Fibroblast of the aortic adventitia (primary cell): Measurements from ENCODE around the gene PIM3. TPM values are rescaled to one million over a fixed set of nuclear protein-coding genes. Genes with fewer than 3 reads are reported as not detected.

ENCODE experiments used
- DNase-seq: peaks from one replicate; pipeline ENCODE4 v3.0.0-alpha.2; 2010; ENCODE audit warnings: low read depth
- H3K4me3 ChIP-seq: 2 replicates; pipeline ENCODE4 v1.5.1; 2011; ENCODE audit warnings: low read depth, mild to moderate bottlenecking, control low read depth, low read length, moderate library complexity
- CTCF ChIP-seq: IDR thresholded peaks from 2 replicates; pipeline ENCODE4 v1.5.1; 2011; ENCODE audit warnings: mild to moderate bottlenecking, low read length, control low read depth, inconsistent platforms; ENCODE audit not compliant: insufficient read depth
- total RNA-seq: library from RNA; depleted of rRNA; stranded (reverse); fragments of >200 nt; gene quantifications from 2 replicates; pipeline ENCODE4 v1.2.3, GENCODE V29; 2012; ENCODE audit warnings: low replicate concordance

Gene PIM3
- total RNA-seq, 1 donor, result 15.2 TPM

DNA sequence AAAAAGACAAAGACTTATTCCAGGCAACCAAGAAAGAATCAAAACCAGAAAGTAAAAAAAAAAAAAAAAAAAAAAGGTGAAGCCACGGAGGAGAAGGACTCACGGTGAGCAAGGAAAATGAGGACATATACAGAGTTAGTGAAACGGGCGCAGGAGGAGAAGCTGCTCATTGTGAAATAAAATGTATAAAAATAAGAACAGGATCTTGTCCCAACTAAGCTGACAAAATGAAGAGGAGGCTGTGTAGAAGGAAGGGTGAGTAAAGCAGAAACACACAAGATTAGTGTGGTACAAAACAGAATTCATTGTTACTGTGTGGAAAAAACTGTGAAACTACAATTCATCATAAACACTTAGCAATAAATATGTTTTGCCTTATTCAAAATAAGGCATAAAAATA is 44.3 kb downstream of the PIM3 start:
- H3K4me3 ChIP-seq, result no peak overlapping the region
- no peak for TF ChIP-seq CTCF
- no peak for DNase-seq

GRCh38 chr22:50007057-50007511 is 46.5 kb downstream of the PIM3 start:
- H3K4me3 ChIP-seq, result no peak overlapping the region
- no peak for DNase-seq
- no peak for TF ChIP-seq CTCF

DNA sequence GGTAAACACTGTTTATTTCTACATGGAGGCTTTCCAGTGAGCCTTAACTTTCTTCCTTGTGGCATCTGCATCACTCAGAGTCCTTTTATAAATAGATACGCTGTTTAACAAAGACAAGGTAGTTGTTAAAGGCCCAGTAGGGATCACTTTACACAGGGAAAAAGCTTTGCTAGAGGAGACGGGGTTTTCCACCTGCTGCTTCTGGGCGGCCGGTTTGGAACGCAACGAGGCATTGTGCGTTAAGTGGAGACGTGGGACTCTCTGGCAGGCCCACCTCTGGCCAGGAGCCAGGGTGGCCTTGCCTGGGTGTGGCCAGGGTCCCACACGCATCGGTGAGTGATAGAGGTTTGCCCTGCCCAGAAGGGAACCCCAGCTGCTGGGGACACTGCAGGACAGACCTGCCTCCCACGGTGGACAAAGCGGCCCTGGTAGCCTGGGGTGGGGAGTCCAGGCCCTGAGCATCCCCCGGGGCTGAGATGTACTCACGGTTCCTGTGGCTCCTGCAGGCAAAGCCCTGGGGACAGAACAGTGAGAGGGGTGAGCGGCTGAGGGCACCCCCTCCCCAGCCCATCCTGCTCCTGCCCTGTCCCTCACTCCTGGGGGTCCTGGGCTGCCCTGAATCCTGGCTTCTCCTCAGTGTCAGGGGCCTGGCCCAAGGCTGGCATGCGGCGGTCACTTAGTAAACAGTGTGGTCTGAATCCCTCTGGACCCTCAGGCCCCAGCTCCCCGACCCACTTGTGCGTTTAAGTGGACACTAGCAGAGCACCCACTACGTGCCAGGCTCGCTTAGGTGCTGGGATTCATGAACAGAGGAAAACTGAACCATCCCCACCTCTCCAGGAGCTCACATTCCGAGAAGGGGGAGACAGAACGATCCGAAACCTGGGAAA is 47.8 kb downstream of the PIM3 start:
- TF ChIP-seq CTCF, result no peak
- no peak overlapping the region for H3K4me3 ChIP-seq
- DNase-seq, result no peak

DNA sequence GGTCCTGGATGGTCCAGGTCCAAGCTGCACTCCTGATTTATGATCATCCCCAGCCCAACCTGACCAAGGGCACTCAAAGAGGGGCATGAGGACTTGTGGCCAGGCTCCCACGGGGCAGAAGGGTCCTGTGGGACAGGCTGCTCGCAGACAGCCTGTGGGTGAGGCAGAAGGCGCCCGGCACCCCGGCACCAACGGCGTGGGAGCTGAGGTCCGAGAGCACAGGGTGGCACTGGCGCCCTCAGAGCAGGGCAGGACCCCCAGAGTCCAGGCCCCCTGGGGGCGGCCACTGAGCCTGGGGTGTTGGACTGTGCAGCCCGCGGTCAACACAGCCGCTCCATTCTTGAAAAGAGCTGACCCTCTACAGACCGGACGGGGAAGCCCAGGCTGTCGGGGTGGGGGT is 48.7 kb downstream of the PIM3 start:
- DNase-seq, result no peak
- TF ChIP-seq CTCF, result no peak

GRCh38 chr22:50009765-50010675 is 49.4 kb downstream of the PIM3 start:
- DNase-seq, result no peak
- TF ChIP-seq CTCF, result no peak
- H3K4me3 ChIP-seq, result no peak overlapping the region

More for the DNA sequence above, 48.7 kb downstream of the PIM3 start:
- no peak overlapping the region for H3K4me3 ChIP-seq

DNA sequence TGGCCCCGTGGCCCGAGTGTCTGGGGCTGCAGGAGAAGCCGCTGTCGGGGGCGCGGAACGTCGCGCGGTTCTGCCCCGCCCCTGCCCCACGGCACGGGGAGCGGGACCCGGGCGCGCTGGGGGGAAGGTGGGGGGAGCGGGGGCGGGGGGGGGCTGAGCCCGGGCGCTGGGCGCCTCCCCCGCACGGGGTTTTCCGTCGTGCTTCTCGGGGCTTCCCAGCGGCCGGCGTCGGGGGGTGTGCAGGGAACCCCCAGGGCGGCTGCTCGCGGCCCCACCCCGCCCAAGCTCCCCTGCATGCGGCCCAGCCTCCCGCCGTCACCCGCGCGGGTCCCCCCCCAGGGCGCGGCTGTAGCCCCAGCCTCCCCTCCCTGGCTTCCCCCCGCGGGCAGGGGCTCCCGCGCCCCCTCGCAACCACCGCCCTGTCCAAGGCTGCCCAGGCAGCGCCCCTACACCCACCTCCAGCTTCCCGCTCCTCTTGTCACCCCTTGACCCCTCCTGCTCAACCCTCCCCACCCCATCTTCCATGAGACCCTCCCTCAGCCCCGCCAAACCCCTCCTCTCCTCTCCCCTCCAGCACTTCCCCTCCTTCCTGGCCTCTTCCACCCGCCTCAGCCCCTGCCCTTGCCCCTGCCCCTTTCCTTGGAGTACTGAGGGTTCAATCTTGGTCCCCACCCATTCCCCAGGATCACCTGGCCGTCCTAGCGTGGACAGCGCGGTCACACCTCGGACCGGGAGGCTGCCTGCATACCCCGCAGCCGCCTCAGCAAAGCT is 50.3 kb downstream of the PIM3 start:
- DNase-seq, result no peak
- no peak for TF ChIP-seq CTCF

More for the DNA sequence above, 50.3 kb downstream of the PIM3 start:
- no peak overlapping the region for H3K4me3 ChIP-seq
